ENCODE data around the gene DCXR. TPM values are rescaled to one million over a fixed set of nuclear protein-coding genes. Genes with fewer than 3 reads are reported as not detected.

Gene DCXR
- total RNA-seq, 6 donors from 2014 or later = 122 to 358 (median 211) TPM

DNA sequence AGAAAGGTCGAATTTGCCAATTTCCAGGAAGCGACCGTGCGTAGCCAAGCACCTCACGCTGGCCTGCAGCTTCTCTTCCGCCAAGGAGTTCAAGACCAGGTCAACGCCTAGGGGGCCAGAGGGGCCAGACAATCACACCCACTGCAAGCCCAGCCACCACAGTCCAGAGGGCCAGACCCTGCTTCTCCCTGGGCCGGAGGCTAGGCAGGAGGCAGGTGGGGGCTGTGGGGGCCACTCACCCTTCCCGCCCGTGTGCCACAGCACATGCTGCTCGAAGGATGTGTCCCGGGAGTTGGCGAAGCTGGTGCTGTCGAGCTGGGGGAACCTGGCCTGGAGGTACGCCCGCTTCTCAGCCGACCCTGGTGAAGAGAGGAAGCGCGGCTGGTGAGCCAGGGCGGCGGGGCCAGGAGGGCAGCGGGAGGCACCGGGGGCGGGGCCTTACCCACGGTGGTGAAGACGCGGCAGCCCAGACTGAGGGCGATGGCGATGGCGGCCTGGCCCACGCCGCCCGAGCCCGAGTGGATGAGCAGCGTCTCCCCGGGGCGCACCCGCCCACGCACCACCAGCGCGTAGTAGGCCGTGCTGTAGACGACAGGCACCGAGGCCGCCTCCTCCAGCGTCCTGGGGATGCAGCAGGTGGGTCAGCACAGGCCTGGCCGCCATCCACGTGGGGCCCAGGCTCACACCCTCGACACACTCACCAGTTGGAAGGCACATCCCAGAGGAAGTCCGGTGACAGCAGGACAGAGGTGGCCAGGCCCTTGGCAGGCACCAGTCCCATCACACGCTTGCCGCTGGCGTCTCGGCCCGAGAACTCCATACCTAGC is 46.2 kb upstream of the DCXR start:
- no peak for TF ChIP-seq POLR2AphosphoS5 (IDR thresholded peaks at IDR 0.05)
- TF ChIP-seq EP300 (IDR thresholded peaks at IDR 0.05) = no peak
- TF ChIP-seq POLR2A (IDR thresholded peaks at IDR 0.05) = no peak
- no peak for TF ChIP-seq CTCF (IDR thresholded peaks at IDR 0.05)
- no peak overlapping the region for H3K27ac ChIP-seq
- WGBS, 2 donors = 87 to 94% methylated on average over 16 to 53 of the region's 55 CpGs
- no peaks in the 10 kb centered on the region for H3K4me1 ChIP-seq
- H3K27me3 ChIP-seq = no peaks in the 10 kb centered on the region
- DNase-seq (peak in 1 of 2 donors; percentile 85), ATAC-seq (ENCODE audit: low FRiP score in 2 of 2) (no peak)
- H3K9me3 ChIP-seq = no peaks in the 10 kb centered on the region
- H3K4me3 ChIP-seq = no peak overlapping the region
- H3K36me3 ChIP-seq = peaks cover 92 to 100% (median 99%) of the 10 kb centered on the region in 4 donors

DNA sequence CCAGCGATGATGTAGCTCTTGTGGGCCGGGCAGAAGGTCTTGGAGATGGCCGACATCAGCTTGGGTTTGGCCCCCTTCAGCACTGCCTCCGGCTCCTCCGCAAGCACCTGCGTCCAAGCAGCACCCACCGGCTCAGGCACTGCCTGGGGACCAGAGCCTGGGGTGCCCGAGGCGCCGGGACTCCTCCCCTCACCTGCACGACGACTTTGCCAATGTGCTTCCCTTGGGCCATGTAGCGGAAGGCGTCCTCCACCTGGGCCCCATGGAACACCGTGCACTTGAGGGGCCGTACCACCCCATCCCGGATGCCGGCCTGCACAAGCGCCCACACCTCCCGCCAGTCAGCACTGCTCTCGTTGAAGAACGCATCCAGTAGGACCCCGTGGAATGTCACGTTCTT is 45.5 kb upstream of the DCXR start:
- Histone ChIP-seq H3K27ac (no peak overlapping the region), H3K36me3 (peaks cover 87 to 100% (median 97%) of the 10 kb centered on the region in 4 donors), H3K9me3 (no peaks in the 10 kb centered on the region), H3K4me3 (no peak overlapping the region), H3K27me3 (no peaks in the 10 kb centered on the region), H3K4me1 (no peaks in the 10 kb centered on the region)
- peak in 1 of 2 donors; percentile 79 for DNase-seq
- no peak for TF ChIP-seq CTCF (IDR thresholded peaks at IDR 0.05)
- no peak for TF ChIP-seq POLR2A (IDR thresholded peaks at IDR 0.05)
- TF ChIP-seq POLR2AphosphoS5 (IDR thresholded peaks at IDR 0.05) = no peak
- no peak for ATAC-seq (ENCODE audit: low FRiP score in 2 of 2)
- WGBS, 2 donors = 97% methylated on average over 16 to 24 of the region's 24 CpGs

GRCh38 chr17:82082456-82082855 is 45.0 kb upstream of the DCXR start:
- no peak overlapping the region for H3K27ac ChIP-seq
- DNase-seq (peak in 1 of 2 donors; percentile 84), ATAC-seq (ENCODE audit: low FRiP score in 2 of 2) (no peak)
- no peak overlapping the region for H3K4me3 ChIP-seq
- WGBS, 2 donors = 88 to 100% methylated on average over 1 to 6 of the region's 19 CpGs
- H3K27me3 ChIP-seq = no peaks in the 10 kb centered on the region
- H3K4me1 ChIP-seq = no peaks in the 10 kb centered on the region
- H3K9me3 ChIP-seq = no peaks in the 10 kb centered on the region
- TF ChIP-seq POLR2AphosphoS5 (IDR thresholded peaks at IDR 0.05) (no peak), CTCF (IDR thresholded peaks at IDR 0.05) (no peak), POLR2A (IDR thresholded peaks at IDR 0.05) (no peak), EP300 (IDR thresholded peaks at IDR 0.05) (no peak)
- H3K36me3 ChIP-seq = peaks cover 83 to 98% (median 93%) of the 10 kb centered on the region in 4 donors

DNA sequence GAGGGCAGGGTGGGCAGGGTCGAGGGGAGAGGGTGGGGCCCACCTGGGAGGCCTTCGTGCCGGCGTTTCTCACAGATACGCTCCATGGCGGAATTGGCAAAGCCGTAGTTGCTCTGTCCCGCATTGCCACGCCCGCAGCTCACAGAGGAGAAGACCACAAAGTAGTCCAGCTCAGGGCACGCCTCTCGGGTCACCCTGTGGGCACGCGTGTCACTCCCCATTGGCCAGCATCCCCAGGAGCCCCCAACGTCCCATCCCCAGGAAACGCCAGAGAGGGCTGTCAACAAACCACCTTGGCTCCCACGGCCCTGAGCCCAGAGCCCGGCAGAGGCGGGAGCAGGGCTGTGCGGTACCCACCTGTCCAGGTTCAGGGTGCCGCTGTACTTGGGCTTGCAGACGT is 44.5 kb upstream of the DCXR start:
- TF ChIP-seq POLR2AphosphoS5 (IDR thresholded peaks at IDR 0.05) (no peak), POLR2A (IDR thresholded peaks at IDR 0.05) (no peak), EP300 (IDR thresholded peaks at IDR 0.05) (no peak), CTCF (IDR thresholded peaks at IDR 0.05) (no peak)
- no peak for ATAC-seq (ENCODE audit: low FRiP score in 2 of 2)
- peaks cover 78 to 93% (median 88%) of the 10 kb centered on the region in 4 donors for H3K36me3 ChIP-seq
- H3K27me3 ChIP-seq = no peaks in the 10 kb centered on the region
- H3K9me3 ChIP-seq = no peaks in the 10 kb centered on the region
- peak in 1 of 2 donors; percentile 77 for DNase-seq
- no peak overlapping the region for H3K27ac ChIP-seq
- WGBS, 2 donors = 90 to 93% methylated on average over 15 to 22 of the region's 22 CpGs
- H3K4me1 ChIP-seq = no peaks in the 10 kb centered on the region
- no peak overlapping the region for H3K4me3 ChIP-seq

All from upper lobe of left lung (tissue), 6 donors.